Stimulated activated effector memory CD8-positive, alpha-beta T cell treated with anti-CD3 and anti-CD28 coated beads, Interleukin-12 subunit alpha, Interleukin-12 subunit beta, amount 100 ng/mL, for 72 hours (primary cell): Measurements from ENCODE around the gene PPP1R37.
A peak's percentile ranks its signal among the peaks of the same experiment; 100 is the strongest.

Experiments used
- ATAC-seq: fragments of 150-1000 bp; cut with Tn5 transposase; 2 replicates; pipeline ENCODE4 v1.10.0; 2021
- DNase-seq, 2 donors: peaks; one replicate each; pipeline ENCODE4 v3.0.0; 2021 to 2022; ENCODE audit warnings: low spot score in 2 of 2
- H3K27ac Mint-ChIP-seq: one replicate; pipeline ENCODE4 v1.8.0; 2022; ENCODE audit warnings: mild to moderate bottlenecking, mixed read lengths
- H3K36me3 Mint-ChIP-seq: one replicate; pipeline ENCODE4 v1.8.0; 2022; ENCODE audit warnings: mild to moderate bottlenecking, mixed read lengths
- H3K4me1 Mint-ChIP-seq: one replicate; pipeline ENCODE4 v1.8.0; 2022; ENCODE audit warnings: mixed read lengths
- H3K4me3 Mint-ChIP-seq: one replicate; pipeline ENCODE4 v1.8.0; 2022; ENCODE audit warnings: mild to moderate bottlenecking, mixed read lengths
- H3K9me3 Mint-ChIP-seq: one replicate; pipeline ENCODE4 v1.8.0; 2022; ENCODE audit warnings: mixed read lengths

Gene PPP1R37

GRCh38 chr19:45092747-45093678 lies at the start of gene PPP1R37:
Gene PPP1R37 (plus strand): TSS chr19:45093179. CDS start chr19:45093326, 147 bp downstream.
- ATAC-seq (peak; percentile 81), DNase-seq (peak; percentile 77 to 94)
- Mint-ChIP-seq H3K9me3 (no peaks in the 10 kb centered on the region), H3K4me1 (peaks cover 70% of the 10 kb centered on the region), H3K4me3 (peak within 1 kb of the TSS; percentile 94), H3K27ac (peak within 1 kb of the TSS; percentile 100), H3K36me3 (peaks cover 78% of the 10 kb centered on the region)

GRCh38 chr19:45045671-45046353 lies 47.2 kb upstream of the PPP1R37 start:
- DNase-seq, result no peak
- H3K27ac Mint-ChIP-seq, result peak overlapping the region; percentile 61
- peaks cover 48% of the 10 kb centered on the region for H3K4me1 Mint-ChIP-seq
- peaks cover 87% of the 10 kb centered on the region for H3K36me3 Mint-ChIP-seq
- no peak for ATAC-seq
- no peaks in the 10 kb centered on the region for H3K9me3 Mint-ChIP-seq
- H3K4me3 Mint-ChIP-seq, result no peak overlapping the region

GRCh38 chr19:45046355-45046754 lies 46.6 kb upstream of the PPP1R37 start:
- Mint-ChIP-seq H3K4me1 (peaks cover 43% of the 10 kb centered on the region), H3K27ac (peak overlapping the region; percentile 61), H3K4me3 (no peak overlapping the region), H3K36me3 (peaks cover 87% of the 10 kb centered on the region), H3K9me3 (no peaks in the 10 kb centered on the region)
- no peak for DNase-seq
- no peak for ATAC-seq

GRCh38 chr19:45047188-45047797 lies 45.7 kb upstream of the PPP1R37 start:
- no peak for DNase-seq
- no peak for ATAC-seq
- Mint-ChIP-seq H3K27ac (peak overlapping the region; percentile 69), H3K4me3 (no peak overlapping the region), H3K36me3 (peaks cover 87% of the 10 kb centered on the region), H3K4me1 (peaks cover 40% of the 10 kb centered on the region), H3K9me3 (no peaks in the 10 kb centered on the region)

GRCh38 chr19:45049073-45049736 lies 43.8 kb upstream of the PPP1R37 start:
- peaks cover 87% of the 10 kb centered on the region for H3K36me3 Mint-ChIP-seq
- peak overlapping the region; percentile 84 for H3K27ac Mint-ChIP-seq
- DNase-seq (no peak), ATAC-seq (no peak)
- H3K4me1 Mint-ChIP-seq, result peaks cover 39% of the 10 kb centered on the region
- no peaks in the 10 kb centered on the region for H3K9me3 Mint-ChIP-seq
- H3K4me3 Mint-ChIP-seq, result no peak overlapping the region

GRCh38 chr19:45050036-45050435 lies 42.9 kb upstream of the PPP1R37 start:
- ATAC-seq, result no peak

GRCh38 chr19:45051929-45052579 lies 40.9 kb upstream of the PPP1R37 start:
- Mint-ChIP-seq H3K9me3 (no peaks in the 10 kb centered on the region), H3K36me3 (peaks cover 84% of the 10 kb centered on the region), H3K4me1 (peaks cover 22% of the 10 kb centered on the region), H3K27ac (peak overlapping the region; percentile 29), H3K4me3 (no peak overlapping the region)
- ATAC-seq, result no peak
- no peak for DNase-seq

More at GRCh38 chr19:45050036-45050435, 42.9 kb upstream of the PPP1R37 start:
- H3K27ac Mint-ChIP-seq, result peak overlapping the region; percentile 84
- peaks cover 87% of the 10 kb centered on the region for H3K36me3 Mint-ChIP-seq
- no peaks in the 10 kb centered on the region for H3K9me3 Mint-ChIP-seq
- peaks cover 37% of the 10 kb centered on the region for H3K4me1 Mint-ChIP-seq
- DNase-seq, result no peak
- no peak overlapping the region for H3K4me3 Mint-ChIP-seq

- DNase-seq (no peak), ATAC-seq (no peak)
- Mint-ChIP-seq H3K9me3 (no peaks in the 10 kb centered on the region), H3K4me1 (peaks cover 28% of the 10 kb centered on the region), H3K27ac (peak overlapping the region; percentile 80), H3K4me3 (no peak overlapping the region), H3K36me3 (peaks cover 94% of the 10 kb centered on the region)
Observed at GRCh38 chr19:45056831-45057230, 36.1 kb upstream of the PPP1R37 start.

GRCh38 chr19:45057444-45057843 lies 35.5 kb upstream of the PPP1R37 start:
- peak overlapping the region; percentile 80 for H3K27ac Mint-ChIP-seq
- H3K9me3 Mint-ChIP-seq, result no peaks in the 10 kb centered on the region
- peaks cover 94% of the 10 kb centered on the region for H3K36me3 Mint-ChIP-seq
- H3K4me3 Mint-ChIP-seq, result no peak overlapping the region
- DNase-seq (no peak), ATAC-seq (peak; percentile 6)
- peaks cover 23% of the 10 kb centered on the region for H3K4me1 Mint-ChIP-seq

- Mint-ChIP-seq H3K4me3 (no peak overlapping the region), H3K27ac (peak overlapping the region; percentile 81), H3K4me1 (peaks cover 23% of the 10 kb centered on the region), H3K36me3 (peaks cover 94% of the 10 kb centered on the region), H3K9me3 (no peaks in the 10 kb centered on the region)
- DNase-seq (no peak), ATAC-seq (no peak)
Observed at GRCh38 chr19:45058622-45059159, 34.3 kb upstream of the PPP1R37 start.

- no peaks in the 10 kb centered on the region for H3K9me3 Mint-ChIP-seq
- H3K4me3 Mint-ChIP-seq, result no peak overlapping the region
- DNase-seq (peak; percentile 82 to 91), ATAC-seq (peak; percentile 83)
- peaks cover 93% of the 10 kb centered on the region for H3K36me3 Mint-ChIP-seq
- peak overlapping the region; percentile 81 for H3K27ac Mint-ChIP-seq
- peaks cover 23% of the 10 kb centered on the region for H3K4me1 Mint-ChIP-seq
Observed at GRCh38 chr19:45059258-45059965, 33.6 kb upstream of the PPP1R37 start.

GRCh38 chr19:45061965-45062364 lies 31.0 kb upstream of the PPP1R37 start:
- ATAC-seq, result no peak
- H3K4me3 Mint-ChIP-seq, result no peak overlapping the region
- H3K9me3 Mint-ChIP-seq, result no peaks in the 10 kb centered on the region
- no peak overlapping the region for H3K27ac Mint-ChIP-seq
- peaks cover 96% of the 10 kb centered on the region for H3K36me3 Mint-ChIP-seq
- DNase-seq, result no peak
- peaks cover 22% of the 10 kb centered on the region for H3K4me1 Mint-ChIP-seq

GRCh38 chr19:45063851-45064801 lies 28.9 kb upstream of the PPP1R37 start:
- DNase-seq (no peak), ATAC-seq (no peak)
- H3K4me3 Mint-ChIP-seq, result no peak overlapping the region
- no peak overlapping the region for H3K27ac Mint-ChIP-seq
- H3K36me3 Mint-ChIP-seq, result peaks cover 96% of the 10 kb centered on the region
- peaks cover 12% of the 10 kb centered on the region for H3K4me1 Mint-ChIP-seq
- H3K9me3 Mint-ChIP-seq, result no peaks in the 10 kb centered on the region
